WTC11 (cell line): ENCODE measurements around the gene FANK1.

Source experiments
- CREB1 ChIP-seq: sonication (generic); formaldehyde crosslinking; IDR thresholded peaks from 2 replicates; pipeline ENCODE4 v1.8.0; 2023; ENCODE audit warnings: mild to moderate bottlenecking, missing genetic modification reagents
- FOXJ3 ChIP-seq: sonication (generic); formaldehyde crosslinking; IDR thresholded peaks from 2 replicates; pipeline ENCODE4 v1.9.0; 2021; ENCODE audit warnings: missing genetic modification reagents, mild to moderate bottlenecking, borderline replicate concordance
- FOXK1 ChIP-seq: sonication (generic); formaldehyde crosslinking; IDR thresholded peaks from 2 replicates; pipeline ENCODE4 v1.8.0; 2022; ENCODE audit warnings: mild to moderate bottlenecking, moderate library complexity, missing genetic modification reagents
- ZNF263 ChIP-seq: sonication (generic); formaldehyde crosslinking; IDR thresholded peaks from 2 replicates; pipeline ENCODE4 v1.8.1; 2022; ENCODE audit warnings: low read depth, mild to moderate bottlenecking, moderate library complexity, missing genetic modification reagents
- TF ChIP-seq, protein P1 (sequence below): fragments of 200-600 bp; IDR thresholded peaks from 2 replicates; pipeline ENCODE4 v1.8.0; 2022; ENCODE audit warnings: antibody characterized with exemption
- TF ChIP-seq, protein P2 (sequence below): sonication (generic); formaldehyde crosslinking; IDR thresholded peaks from 2 replicates; pipeline ENCODE4 v1.8.0; 2022; ENCODE audit warnings: mild to moderate bottlenecking, missing genetic modification reagents

DNA sequence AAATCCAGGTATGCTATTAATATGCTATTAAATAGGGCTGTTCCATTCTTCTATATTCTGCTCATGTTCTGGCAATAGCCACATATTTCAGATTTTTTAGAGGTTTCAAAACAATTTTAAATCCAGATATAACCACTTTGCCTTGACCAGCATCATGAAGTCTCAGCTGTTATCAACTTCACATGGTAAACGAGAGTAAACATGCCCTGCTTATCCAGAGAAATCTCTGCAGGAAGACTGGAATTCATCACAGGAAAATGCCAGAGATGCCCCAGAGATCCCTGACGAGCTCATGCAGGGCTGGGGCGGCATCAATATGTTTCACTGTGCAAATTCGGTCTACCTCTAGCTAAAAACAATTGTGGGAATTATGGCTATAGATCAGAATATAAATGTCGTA lies 126.5 kb downstream of the FANK1 start:
- TF ChIP-seq ZNF263 (CRISPR knock-in tag) (no peak), FOXJ3 (CRISPR knock-in tag) (no peak), CREB1 (no peak), FOXK1 (no peak)
- TF ChIP-seq, protein P1, sequence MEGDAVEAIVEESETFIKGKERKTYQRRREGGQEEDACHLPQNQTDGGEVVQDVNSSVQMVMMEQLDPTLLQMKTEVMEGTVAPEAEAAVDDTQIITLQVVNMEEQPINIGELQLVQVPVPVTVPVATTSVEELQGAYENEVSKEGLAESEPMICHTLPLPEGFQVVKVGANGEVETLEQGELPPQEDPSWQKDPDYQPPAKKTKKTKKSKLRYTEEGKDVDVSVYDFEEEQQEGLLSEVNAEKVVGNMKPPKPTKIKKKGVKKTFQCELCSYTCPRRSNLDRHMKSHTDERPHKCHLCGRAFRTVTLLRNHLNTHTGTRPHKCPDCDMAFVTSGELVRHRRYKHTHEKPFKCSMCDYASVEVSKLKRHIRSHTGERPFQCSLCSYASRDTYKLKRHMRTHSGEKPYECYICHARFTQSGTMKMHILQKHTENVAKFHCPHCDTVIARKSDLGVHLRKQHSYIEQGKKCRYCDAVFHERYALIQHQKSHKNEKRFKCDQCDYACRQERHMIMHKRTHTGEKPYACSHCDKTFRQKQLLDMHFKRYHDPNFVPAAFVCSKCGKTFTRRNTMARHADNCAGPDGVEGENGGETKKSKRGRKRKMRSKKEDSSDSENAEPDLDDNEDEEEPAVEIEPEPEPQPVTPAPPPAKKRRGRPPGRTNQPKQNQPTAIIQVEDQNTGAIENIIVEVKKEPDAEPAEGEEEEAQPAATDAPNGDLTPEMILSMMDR, result no peak
- TF ChIP-seq, protein P2, sequence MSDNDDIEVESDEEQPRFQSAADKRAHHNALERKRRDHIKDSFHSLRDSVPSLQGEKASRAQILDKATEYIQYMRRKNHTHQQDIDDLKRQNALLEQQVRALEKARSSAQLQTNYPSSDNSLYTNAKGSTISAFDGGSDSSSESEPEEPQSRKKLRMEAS (CRISPR knock-in tag), result no peak
